ENCODE results near the gene FLOT1.
A peak's percentile ranks its signal among the peaks of the same experiment; 100 is the strongest.
"Not testable (repeated sequence)": the region's sequence is repeated elsewhere in the genome, so short reads cannot be mapped to it uniquely, and the experiment has no call there.

The FLOT1 gene

GRCh38 chr6:30767158-30767943, 24.9 kb upstream of the FLOT1 start:
- no peak for DNase-seq

- DNase-seq, result peak in 3 of 4 experiments; percentile 31 to 58 (median 54)
Observed at GRCh38 chr6:30766461-30767157, 24.1 kb upstream of the FLOT1 start.

DNA sequence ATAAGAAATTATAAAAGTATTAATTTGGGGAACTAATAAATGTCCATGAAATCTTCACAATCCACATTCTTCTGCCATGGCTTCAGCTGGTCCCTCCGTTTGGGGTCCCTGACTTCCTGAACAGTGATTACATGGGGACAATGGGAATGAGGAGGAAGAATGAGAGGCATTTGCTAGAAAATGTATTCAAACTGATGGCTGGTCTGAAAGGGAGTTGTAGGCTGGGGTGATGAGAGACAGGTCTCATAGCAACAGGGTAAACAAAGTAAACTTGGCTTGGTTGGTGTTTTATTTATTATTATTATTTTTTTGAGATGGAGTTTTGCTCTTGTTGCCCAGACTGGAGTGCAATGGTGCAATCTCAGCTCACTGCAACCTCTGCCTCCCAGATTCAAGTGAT, 23.0 kb upstream of the FLOT1 start:
- DNase-seq, result not testable (repeated sequence)

- not testable (repeated sequence) for DNase-seq
Observed at GRCh38 chr6:30764490-30765043, 22.1 kb upstream of the FLOT1 start.

GRCh38 chr6:30763618-30764489, 21.4 kb upstream of the FLOT1 start:
- no peak for DNase-seq

GRCh38 chr6:30763155-30763617, 20.7 kb upstream of the FLOT1 start:
- DNase-seq, result no peak

GRCh38 chr6:30761791-30762429, 19.4 kb upstream of the FLOT1 start:
- peak in 1 of 4 experiments; percentile 29 for DNase-seq

GRCh38 chr6:30760549-30760948, 18.1 kb upstream of the FLOT1 start:
- peak; percentile 26 to 72 (median 58) for DNase-seq

- no peak for DNase-seq
Observed at GRCh38 chr6:30759575-30760239, 17.2 kb upstream of the FLOT1 start.

DNA sequence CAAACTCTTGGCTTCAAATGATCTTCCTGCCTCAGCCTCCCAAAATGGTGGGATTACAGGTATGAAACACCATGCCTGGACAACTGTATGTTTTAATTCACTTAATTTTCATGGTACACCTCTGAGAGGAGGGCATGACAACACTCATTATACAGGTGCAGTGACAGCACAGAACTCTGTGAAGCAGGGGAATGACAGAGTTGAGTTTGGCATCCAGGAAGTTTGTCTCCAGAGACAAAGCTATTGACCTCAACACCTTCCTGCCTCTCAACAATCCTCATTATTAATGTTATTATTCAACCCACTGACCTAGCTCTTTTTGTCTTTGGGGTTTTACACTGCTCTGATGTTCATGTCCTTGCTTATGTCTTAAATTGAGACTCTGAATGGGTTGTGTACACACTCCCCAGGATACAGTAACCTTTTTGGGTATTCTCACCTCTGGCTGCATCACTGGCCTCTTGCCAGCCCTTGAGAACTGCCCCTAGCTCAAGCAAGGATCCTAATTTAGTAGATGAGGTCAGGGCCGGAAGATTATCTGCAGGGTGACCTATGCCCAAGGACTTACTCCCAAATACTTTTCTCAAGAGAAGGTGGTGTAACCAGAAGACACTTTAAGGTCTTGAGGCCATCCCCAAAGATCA, 14.9 kb upstream of the FLOT1 start:
- DNase-seq, result no peak

- DNase-seq, result not testable (repeated sequence)
Observed at GRCh38 chr6:30756405-30757003, 14.0 kb upstream of the FLOT1 start.

GRCh38 chr6:30754631-30755030, 12.1 kb upstream of the FLOT1 start:
- DNase-seq, result no peak

- DNase-seq, result peak; percentile 93 to 98 (median 96)
Observed at GRCh38 chr6:30752157-30752927, 9.9 kb upstream of the FLOT1 start.

- DNase-seq, result peak; percentile 24 to 63 (median 54)
Observed at GRCh38 chr6:30750379-30750668, 7.8 kb upstream of the FLOT1 start.

DNA sequence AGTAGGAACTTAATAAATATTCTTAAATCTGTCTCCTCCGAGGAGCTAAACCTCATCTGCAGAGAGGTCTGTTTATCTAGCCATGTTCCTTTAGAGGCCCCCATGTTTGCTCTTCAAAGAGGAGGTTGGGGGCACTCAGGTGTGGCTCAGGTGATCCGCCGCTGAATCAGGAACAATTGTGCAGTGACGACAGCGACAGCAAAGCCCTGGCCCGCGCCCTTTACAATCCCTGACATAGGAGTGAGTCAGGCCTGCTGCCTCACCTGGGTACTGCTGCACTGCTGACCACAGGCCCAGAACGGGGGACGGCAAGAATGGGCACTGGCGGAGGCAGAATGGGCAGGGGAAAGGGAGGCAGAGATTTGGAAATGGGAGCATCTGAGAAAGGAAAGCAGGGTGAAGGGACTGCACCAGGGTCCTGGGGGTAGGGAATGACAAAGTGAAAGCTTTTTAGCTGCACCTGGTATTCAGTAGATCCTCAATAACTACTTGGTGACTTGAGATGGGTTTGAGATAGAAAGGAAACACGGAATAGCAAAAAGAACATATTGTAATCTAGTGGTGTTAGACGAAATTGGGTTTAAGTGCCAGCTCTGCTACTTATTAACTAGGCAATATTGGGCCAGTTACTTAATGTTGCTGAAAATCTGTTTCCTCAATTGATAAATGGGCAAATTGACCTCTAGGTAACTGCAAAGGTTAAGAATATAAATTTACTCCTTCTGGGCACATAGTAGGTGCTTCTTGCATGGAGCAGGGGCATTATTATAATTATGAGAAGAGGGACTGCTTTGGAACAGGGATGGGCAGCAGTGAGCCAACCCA, 7.3 kb upstream of the FLOT1 start:
- DNase-seq, result no peak

DNA sequence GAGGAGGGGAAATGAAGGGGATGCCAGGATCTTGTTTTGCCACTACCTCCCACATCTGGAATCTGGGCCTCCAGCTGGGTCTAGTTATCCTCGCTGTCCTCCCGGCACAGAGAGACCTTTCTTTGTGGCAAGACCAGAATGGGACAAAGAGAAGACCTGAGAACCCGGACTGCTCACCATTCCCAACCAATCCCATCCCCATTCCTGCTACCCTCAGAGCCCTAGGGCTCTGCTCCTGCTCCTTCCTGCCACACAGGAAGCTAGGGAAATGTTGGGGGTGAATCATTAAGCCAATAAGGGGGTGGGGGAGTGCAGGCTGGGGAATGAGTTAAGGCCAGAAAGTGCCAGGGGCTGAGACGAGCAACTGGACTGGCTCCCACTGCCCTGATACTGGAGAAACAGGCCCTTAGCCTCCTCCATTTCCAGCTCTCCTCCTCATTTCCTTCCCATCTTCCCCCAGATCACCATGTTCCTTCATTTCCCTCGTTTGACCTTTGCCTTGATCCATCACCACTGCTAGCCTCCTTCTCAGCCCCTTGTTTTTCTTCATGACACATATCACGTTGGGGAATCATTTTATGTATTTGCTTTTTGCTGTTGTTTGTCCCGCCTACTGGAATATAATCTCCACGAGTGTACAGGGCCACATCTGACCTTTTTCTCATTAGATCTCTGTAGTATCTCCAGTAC, 6.5 kb upstream of the FLOT1 start:
- DNase-seq, result no peak

- DNase-seq, result no peak
Observed at GRCh38 chr6:30747902-30748769, 5.6 kb upstream of the FLOT1 start.

Data from suppressor macrophage (primary cell).